Lower lobe of right lung (tissue), 2 donors: Measurements from ENCODE around the gene RNASE9. TPM values are rescaled to one million over a fixed set of nuclear protein-coding genes. Genes with fewer than 3 reads are reported as not detected.

Experiments used
- ATAC-seq, 2 donors: fragments of 200-7000 bp; cut with Tn5 transposase; one replicate each; pipeline ENCODE4 v1.9.1; 2020 to 2022; ENCODE audit warnings: mild to moderate bottlenecking in 2 of 2, moderate library complexity in 2 of 2
- DNase-seq: peaks from one replicate; pipeline ENCODE4 v3.0.0-alpha.2; 2020
- H3K27ac ChIP-seq: fragments of 200-600 bp; one replicate; pipeline ENCODE4 v1.8.0; 2022
- H3K27me3 ChIP-seq: fragments of 200-600 bp; one replicate; pipeline ENCODE4 v1.8.0; 2022; ENCODE audit warnings: low read depth
- H3K36me3 ChIP-seq: fragments of 200-600 bp; one replicate; pipeline ENCODE4 v1.8.0; 2022; ENCODE audit warnings: mild to moderate bottlenecking
- H3K4me1 ChIP-seq: fragments of 200-600 bp; one replicate; pipeline ENCODE4 v1.8.0; 2022
- H3K4me3 ChIP-seq: fragments of 200-600 bp; one replicate; pipeline ENCODE4 v1.8.0; 2022; ENCODE audit warnings: mild to moderate bottlenecking
- H3K9me3 ChIP-seq: fragments of 200-600 bp; one replicate; pipeline ENCODE4 v1.8.0; 2022
- intact Hi-C: fragments of 100-400 bp; cut with DNase I; formaldehyde crosslinking; loops from one replicate; pipeline ENCODE4 v1.11.0; 2022
- total RNA-seq: library from RNA; stranded (reverse); fragmentation: NEBNext Ultra II Directional; extraction: Animal tissue kit (Norgen Biotek cat#: 25700); gene quantifications from one replicate; pipeline ENCODE4 v1.2.1, GENCODE V29; 2021
- TF ChIP-seq, protein P1 (sequence below): fragments of 200-600 bp; IDR thresholded peaks from one replicate; pipeline ENCODE4 v1.8.0; 2022; ENCODE audit warnings: antibody characterized with exemption, mild to moderate bottlenecking
- donor health status: DM: no; HTN: yes; CAD: no; lungs with severe emphysema.

Gene RNASE9
- total RNA-seq, 1 donor from 2014 or later: not detected

DNA sequence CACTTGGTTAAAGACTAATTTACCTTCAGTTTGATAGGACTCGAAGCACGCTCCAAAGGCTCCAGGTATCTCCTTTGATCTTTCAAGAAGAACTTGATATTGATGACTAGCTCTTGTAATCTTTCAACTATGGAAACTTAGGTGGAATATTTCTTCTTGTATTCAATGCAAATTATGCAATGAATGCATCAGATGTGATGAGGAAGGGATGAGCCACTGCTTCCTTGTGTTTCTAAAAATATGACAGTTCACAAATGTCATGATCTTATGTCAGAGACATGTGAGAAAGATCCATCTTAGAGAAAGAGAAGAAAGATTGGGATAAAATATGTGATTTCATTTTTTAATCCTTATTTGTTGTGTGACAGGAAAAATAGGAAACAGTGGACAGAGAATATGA is 9.9 kb downstream of the RNASE9 start:
- DNase-seq (no peak), ATAC-seq (no peak)
- Histone ChIP-seq H3K4me3 (no peak overlapping the region), H3K27me3 (no peaks in the 10 kb centered on the region), H3K36me3 (no peaks in the 10 kb centered on the region), H3K4me1 (no peaks in the 10 kb centered on the region), H3K9me3 (no peaks in the 10 kb centered on the region), H3K27ac (no peak overlapping the region)
- TF ChIP-seq, protein P1, sequence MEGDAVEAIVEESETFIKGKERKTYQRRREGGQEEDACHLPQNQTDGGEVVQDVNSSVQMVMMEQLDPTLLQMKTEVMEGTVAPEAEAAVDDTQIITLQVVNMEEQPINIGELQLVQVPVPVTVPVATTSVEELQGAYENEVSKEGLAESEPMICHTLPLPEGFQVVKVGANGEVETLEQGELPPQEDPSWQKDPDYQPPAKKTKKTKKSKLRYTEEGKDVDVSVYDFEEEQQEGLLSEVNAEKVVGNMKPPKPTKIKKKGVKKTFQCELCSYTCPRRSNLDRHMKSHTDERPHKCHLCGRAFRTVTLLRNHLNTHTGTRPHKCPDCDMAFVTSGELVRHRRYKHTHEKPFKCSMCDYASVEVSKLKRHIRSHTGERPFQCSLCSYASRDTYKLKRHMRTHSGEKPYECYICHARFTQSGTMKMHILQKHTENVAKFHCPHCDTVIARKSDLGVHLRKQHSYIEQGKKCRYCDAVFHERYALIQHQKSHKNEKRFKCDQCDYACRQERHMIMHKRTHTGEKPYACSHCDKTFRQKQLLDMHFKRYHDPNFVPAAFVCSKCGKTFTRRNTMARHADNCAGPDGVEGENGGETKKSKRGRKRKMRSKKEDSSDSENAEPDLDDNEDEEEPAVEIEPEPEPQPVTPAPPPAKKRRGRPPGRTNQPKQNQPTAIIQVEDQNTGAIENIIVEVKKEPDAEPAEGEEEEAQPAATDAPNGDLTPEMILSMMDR: no peak
- intact Hi-C loops: no loop called here

DNA sequence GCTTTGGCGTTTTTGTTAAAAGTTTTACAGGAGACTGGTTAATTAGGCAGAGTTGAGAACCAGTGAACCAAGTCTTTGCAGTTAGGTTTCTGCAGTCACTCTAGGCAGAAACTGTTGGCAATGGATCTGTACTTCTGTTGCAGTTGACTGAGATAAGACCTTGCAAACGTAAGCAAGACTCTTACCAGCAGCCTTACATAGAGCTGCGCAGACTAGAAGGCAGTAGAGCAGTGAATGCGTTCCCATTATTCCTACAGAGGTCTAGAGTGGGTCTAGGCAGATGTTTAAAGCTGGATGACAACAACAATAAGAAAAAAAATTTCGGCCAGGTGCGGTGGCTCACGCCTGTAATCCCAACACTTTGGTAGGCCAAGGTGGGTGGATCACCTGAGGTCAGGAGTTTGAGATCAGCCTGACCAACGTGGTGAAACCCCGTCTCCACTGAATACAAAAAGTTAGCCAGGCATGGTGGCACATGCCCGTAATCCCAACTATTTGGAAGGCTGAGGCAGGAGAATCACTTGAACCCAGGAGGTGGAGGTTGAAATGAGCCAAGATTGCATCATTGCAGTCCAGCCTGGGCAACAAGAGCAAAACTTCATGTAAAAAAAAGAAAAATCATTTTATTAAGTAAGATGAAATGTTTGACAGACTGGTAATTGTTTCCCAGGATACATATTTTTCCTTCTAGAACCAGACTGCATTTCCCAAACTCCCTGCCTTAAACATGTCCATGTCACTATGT is 12.3 kb downstream of the RNASE9 start:
- no peaks in the 10 kb centered on the region for H3K9me3 ChIP-seq
- no peak overlapping the region for H3K4me3 ChIP-seq
- intact Hi-C loops: no loop called here
- no peaks in the 10 kb centered on the region for H3K27me3 ChIP-seq
- H3K4me1 ChIP-seq: no peaks in the 10 kb centered on the region
- TF ChIP-seq, protein P1: no peak
- DNase-seq (no peak), ATAC-seq (no peak)
- H3K36me3 ChIP-seq: no peaks in the 10 kb centered on the region
- H3K27ac ChIP-seq: no peak overlapping the region

DNA sequence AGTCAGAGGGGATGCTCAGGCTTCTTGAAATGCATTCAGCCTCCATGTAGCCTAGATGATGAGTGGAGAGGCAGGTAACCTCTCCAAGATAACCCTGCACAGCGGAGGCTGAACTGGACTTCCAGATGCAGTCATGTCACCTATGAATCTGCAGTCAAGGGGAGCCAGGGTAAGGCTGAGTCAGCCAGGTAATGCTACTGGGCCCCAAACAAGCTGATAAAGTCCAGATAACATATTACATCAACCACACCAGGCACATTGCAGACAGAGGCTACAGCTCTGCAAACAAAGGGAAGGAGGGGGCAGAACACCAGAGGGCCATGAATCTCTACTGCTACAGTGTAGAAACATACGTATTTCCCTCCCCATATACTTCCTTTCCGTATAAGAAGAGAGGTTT is 14.0 kb downstream of the RNASE9 start:
- Histone ChIP-seq H3K36me3 (no peaks in the 10 kb centered on the region), H3K4me3 (no peak overlapping the region), H3K9me3 (no peaks in the 10 kb centered on the region), H3K4me1 (no peaks in the 10 kb centered on the region), H3K27me3 (no peaks in the 10 kb centered on the region), H3K27ac (no peak overlapping the region)
- intact Hi-C loops: no loop called here
- ATAC-seq (no peak), DNase-seq (no peak)
- TF ChIP-seq, protein P1: no peak

DNA sequence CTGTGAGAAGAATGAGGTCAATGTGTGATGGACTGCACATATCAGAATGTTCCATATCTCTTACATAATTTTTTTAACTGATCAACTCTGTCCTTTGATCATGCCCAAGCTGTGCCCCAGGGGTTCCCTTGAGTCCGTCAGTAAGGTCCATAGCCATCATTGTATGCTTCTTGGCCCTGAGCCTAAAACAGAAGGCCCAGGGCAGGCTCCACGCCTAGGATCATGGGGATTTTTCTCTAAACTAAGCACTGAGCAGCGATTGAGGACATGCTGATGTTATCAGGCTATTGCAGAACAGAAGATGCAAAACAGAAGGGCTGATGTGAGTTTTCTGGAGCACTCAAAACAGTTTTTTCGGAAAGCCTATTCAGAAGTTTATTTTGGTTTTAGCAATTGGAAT is 20.9 kb downstream of the RNASE9 start:
- Histone ChIP-seq H3K27me3 (no peaks in the 10 kb centered on the region), H3K4me1 (no peaks in the 10 kb centered on the region), H3K4me3 (no peak overlapping the region), H3K9me3 (no peaks in the 10 kb centered on the region), H3K27ac (no peak overlapping the region), H3K36me3 (no peaks in the 10 kb centered on the region)
- TF ChIP-seq, protein P1: no peak
- intact Hi-C loops: no loop called here
- ATAC-seq: no peak
- no peak for DNase-seq

DNA sequence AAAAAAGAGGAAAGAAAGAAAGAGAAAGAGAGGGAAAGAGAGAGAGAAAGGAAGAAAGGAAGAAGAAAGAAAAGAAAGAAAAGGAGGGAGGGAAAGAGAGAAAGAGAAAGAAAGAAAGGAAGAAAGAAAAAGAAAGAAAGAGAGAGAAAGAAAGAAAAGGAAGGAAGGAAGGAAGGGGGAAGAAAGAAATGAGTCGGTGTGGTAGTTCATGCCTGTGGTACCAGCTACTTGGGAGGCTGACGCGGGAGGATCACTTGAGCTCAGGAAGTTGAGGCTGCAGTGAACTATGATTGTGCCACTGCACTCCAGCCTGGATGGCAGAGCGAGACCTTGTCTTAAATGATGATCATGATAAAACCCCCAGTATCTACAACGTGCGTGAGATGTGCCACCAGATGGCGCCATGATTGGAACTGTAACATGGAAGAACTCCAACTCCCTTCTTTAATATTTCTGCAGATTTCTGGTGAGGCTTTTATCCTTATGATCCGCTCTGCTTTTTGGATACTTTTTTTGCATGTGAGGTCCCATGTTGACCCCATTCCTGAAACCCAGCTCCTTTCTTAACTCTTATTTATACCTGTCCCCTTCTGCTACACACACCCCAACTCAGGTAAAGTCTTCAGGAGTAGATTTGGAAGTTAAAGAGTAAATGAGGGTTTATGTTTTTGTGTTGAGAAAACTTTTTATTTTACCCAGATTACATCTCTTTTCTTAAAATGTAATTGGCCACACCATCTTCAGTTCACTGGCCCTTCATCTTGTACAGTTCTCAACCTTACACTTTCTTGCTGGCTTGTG is 29.9 kb downstream of the RNASE9 start:
- H3K9me3 ChIP-seq: no peaks in the 10 kb centered on the region
- H3K27me3 ChIP-seq: no peaks in the 10 kb centered on the region
- ATAC-seq (peak; percentile 61 to 77), DNase-seq (peak; percentile 81)
- TF ChIP-seq, protein P1: peak; percentile 74
- no peak overlapping the region for H3K27ac ChIP-seq
- no peaks in the 10 kb centered on the region for H3K4me1 ChIP-seq
- intact Hi-C loops: loop anchor here (5.0 kb wide), 1 partner anchor 76 kb away; no protein-coding TSS in a partner anchor
- no peaks in the 10 kb centered on the region for H3K36me3 ChIP-seq
- no peak overlapping the region for H3K4me3 ChIP-seq
